Esophagus squamous epithelium (tissue), 4 donors: ENCODE data around the gene SRF.

Experiments used
- CTCF ChIP-seq, 6 experiments: fragments of 450-650 bp in 4 of 6; fragments of 200-600 bp in 2 of 6; sonication (generic) in 2 of 6; IDR thresholded peaks; one replicate each; pipeline ENCODE4 v1.5.1; 2016 to 2019; ENCODE audit warnings: antibody characterized with exemption in 6 of 6, mild to moderate bottlenecking in 4 of 6, moderate library complexity in 4 of 6
- POLR2A ChIP-seq, 4 donors: fragments of 450-650 bp; IDR thresholded peaks; one replicate each; pipeline ENCODE4 v1.6.1; 2017; ENCODE audit warnings: antibody characterized with exemption in 4 of 4, mild to moderate bottlenecking in 4 of 4, moderate library complexity in 3 of 4

GRCh38 chr6:43130429-43130828, 40.6 kb upstream of the SRF start:
- no peak for TF ChIP-seq CTCF (IDR thresholded peaks at IDR 0.05)
- TF ChIP-seq POLR2A (IDR thresholded peaks at IDR 0.05) = no peak
